ENCODE measurements around the gene C1R. TPM values are rescaled to one million over a fixed set of nuclear protein-coding genes. Genes with fewer than 3 reads are reported as not detected.

Gene C1R
- total RNA-seq, 4 donors from 2014 or later: 65.0 to 259 (median 84.7) TPM

DNA sequence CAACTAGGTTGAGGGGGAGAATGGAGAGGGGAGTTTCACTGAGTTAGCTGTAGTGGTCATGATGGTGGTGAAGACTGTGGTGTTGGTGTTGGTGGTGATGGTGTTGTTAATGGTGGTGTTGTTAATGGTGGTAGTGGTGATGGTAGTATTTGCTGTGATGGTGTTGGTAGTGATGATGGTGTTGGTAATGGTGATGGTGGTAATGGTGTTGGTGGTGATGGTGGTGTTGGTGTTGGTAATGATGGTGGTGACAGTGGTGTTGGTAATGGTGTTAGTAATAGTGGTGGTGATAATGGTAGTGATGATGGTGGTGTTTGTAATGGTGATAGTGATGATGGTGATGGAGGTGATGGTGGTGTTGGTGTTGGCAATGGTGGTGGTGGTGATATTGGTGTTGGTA lies 9.1 kb downstream of the C1R start:
- H3K4me3 ChIP-seq (ENCODE audit: low read depth, poor library complexity, severe bottlenecking): no peak overlapping the region
- TF ChIP-seq POLR2A (IDR thresholded peaks at IDR 0.05) (no peak), CTCF (IDR thresholded peaks at IDR 0.05) (peak in 1 of 3 donors; percentile 54)
- peak in 1 of 2 donors; percentile 28 for DNase-seq (ENCODE audit: low spot score in 2 of 2)
- intact Hi-C loops (cut with DNase I; ENCODE audit: low total_unique reads): no loop called here

DNA sequence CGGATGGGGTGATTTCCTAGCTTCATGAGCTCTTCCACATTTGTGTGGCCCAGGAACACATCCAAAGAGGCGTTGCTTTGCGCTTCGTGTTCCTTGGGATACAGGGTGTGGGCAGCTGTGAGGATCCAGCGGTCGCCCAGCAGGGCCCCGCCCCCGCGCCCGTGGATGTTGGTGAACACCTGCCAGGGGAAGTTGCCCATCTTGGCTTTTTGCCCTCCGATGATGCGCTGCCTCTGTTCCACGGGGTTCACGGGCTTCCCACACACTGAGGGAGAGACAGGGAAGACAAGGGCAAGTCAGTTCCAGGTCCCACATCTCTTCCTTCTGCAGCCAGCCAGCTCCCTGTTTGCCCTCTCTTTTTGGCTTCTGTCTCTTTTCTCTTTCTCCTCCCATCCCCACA lies 11.2 kb downstream of the C1R start:
- DNase-seq (ENCODE audit: low spot score in 2 of 2): peak in 1 of 2 donors; percentile 85
- no peak for TF ChIP-seq POLR2A (IDR thresholded peaks at IDR 0.05)
- TF ChIP-seq CTCF (IDR thresholded peaks at IDR 0.05): no peak
- H3K4me3 ChIP-seq (ENCODE audit: low read depth, poor library complexity, severe bottlenecking): no peak overlapping the region
- 59 to 76% methylated on average over 14 of the region's 14 CpGs for WGBS, 2 donors
- intact Hi-C loops (cut with DNase I; ENCODE audit: low total_unique reads): no loop called here

DNA sequence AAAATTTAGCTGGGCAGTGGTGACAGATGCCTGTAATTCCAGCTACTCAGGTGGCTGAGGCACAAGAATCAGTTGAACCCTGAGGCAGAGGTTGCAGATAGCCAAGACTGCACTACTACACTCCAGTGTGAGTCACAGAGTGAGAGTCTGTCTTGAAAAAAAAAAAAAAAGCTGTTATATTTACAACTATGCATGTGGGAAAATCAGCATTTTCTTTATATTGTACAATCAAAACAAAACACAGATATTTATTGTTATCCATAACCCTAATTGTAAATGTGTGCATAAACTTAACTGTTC lies 12.5 kb downstream of the C1R start:
- DNase-seq (ENCODE audit: low spot score in 2 of 2): no peak
- TF ChIP-seq CTCF (IDR thresholded peaks at IDR 0.05): no peak
- no peak for TF ChIP-seq POLR2A (IDR thresholded peaks at IDR 0.05)
- intact Hi-C loops (cut with DNase I; ENCODE audit: low total_unique reads): no loop called here
- H3K4me3 ChIP-seq (ENCODE audit: low read depth, poor library complexity, severe bottlenecking): no peak overlapping the region

DNA sequence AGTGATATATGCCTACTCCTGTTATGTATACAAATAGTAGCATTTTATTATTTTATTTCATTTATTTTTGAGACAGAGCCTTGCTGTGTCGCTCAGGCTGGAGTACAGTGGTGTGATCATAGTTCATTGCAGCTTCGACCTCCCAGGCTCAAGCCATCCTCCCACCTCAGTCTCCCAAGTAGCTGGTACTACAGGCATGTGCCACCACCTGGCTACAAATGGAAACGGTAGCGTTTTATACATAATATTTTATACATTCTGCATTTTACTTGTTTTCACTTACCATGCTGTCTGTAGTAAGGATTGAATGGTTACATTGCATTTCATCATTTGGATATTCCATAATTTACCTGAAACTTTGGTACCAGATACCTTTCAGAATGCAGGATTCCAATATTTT lies 14.1 kb downstream of the C1R start:
- no peak overlapping the region for H3K4me3 ChIP-seq (ENCODE audit: low read depth, poor library complexity, severe bottlenecking)
- TF ChIP-seq CTCF (IDR thresholded peaks at IDR 0.05) (no peak), POLR2A (IDR thresholded peaks at IDR 0.05) (no peak)
- WGBS, 2 donors: 69 to 76% methylated on average over 4 of the region's 4 CpGs
- intact Hi-C loops (cut with DNase I; ENCODE audit: low total_unique reads): no loop called here
- DNase-seq (ENCODE audit: low spot score in 2 of 2): no peak

DNA sequence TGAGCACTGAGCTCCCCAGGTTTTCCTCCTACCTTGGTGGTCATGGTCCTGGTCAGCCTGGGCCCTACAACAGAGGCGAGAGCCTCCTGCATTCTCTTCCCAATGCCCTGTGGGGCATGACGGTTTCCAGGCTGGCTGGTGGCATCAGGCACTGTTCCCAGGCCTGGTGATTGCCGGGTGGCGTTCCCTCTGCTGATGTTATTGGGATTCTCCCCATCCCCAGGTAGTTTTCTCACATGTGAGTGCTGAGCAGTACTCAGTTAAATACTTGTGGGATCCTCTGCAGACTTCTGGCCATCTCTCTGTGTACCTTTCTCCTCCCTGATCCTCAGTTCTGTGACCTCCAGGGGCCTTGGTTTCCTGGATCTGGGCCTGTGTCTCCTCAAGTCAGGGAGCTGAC lies 15.8 kb downstream of the C1R start:
- intact Hi-C loops (cut with DNase I; ENCODE audit: low total_unique reads): no loop called here
- H3K4me3 ChIP-seq (ENCODE audit: low read depth, poor library complexity, severe bottlenecking): no peak overlapping the region
- WGBS, 2 donors: 93 to 94% methylated on average over 4 of the region's 4 CpGs
- peak in 1 of 2 donors; percentile 80 for DNase-seq (ENCODE audit: low spot score in 2 of 2)
- TF ChIP-seq CTCF (IDR thresholded peaks at IDR 0.05): no peak
- TF ChIP-seq POLR2A (IDR thresholded peaks at IDR 0.05): no peak

DNA sequence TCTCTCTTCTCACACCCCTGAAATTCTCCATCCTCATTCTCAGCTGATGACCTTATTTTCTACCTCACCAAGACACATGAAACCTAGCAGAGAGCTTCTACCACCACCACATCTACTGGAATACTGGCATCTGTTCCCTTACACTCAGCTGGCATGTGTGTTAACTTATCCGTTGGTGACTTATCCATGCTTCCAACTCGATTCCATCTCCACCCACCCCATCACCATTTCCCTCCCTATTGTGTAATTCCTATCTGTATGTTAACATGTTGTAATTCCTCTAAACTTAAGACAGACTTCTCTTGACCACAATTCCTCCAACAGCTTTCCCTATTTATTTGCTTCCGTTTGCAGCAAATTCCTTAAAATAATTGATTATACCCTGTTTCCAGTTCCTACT lies 16.3 kb downstream of the C1R start:
- TF ChIP-seq CTCF (IDR thresholded peaks at IDR 0.05) (no peak), POLR2A (IDR thresholded peaks at IDR 0.05) (no peak)
- 44 to 46% methylated on average over 3 of the region's 3 CpGs for WGBS, 2 donors
- no peak overlapping the region for H3K4me3 ChIP-seq (ENCODE audit: low read depth, poor library complexity, severe bottlenecking)
- intact Hi-C loops (cut with DNase I; ENCODE audit: low total_unique reads): no loop called here
- DNase-seq (ENCODE audit: low spot score in 2 of 2): peak in 1 of 2 donors; percentile 50

All from lower leg skin (tissue), 4 donors.